Activated naive CD4-positive, alpha-beta T cell (primary cell): Measurements from ENCODE around the gene NFATC2.
"Not testable (repeated sequence)": the region's sequence is repeated elsewhere in the genome, so short reads cannot be mapped to it uniquely, and the experiment has no call there.

Source experiments
- DNase-seq, 4 experiments: peaks; one replicate each; lab custom pipeline; 2025; lab: John Stamatoyannopoulos, UW

The NFATC2 gene

DNA sequence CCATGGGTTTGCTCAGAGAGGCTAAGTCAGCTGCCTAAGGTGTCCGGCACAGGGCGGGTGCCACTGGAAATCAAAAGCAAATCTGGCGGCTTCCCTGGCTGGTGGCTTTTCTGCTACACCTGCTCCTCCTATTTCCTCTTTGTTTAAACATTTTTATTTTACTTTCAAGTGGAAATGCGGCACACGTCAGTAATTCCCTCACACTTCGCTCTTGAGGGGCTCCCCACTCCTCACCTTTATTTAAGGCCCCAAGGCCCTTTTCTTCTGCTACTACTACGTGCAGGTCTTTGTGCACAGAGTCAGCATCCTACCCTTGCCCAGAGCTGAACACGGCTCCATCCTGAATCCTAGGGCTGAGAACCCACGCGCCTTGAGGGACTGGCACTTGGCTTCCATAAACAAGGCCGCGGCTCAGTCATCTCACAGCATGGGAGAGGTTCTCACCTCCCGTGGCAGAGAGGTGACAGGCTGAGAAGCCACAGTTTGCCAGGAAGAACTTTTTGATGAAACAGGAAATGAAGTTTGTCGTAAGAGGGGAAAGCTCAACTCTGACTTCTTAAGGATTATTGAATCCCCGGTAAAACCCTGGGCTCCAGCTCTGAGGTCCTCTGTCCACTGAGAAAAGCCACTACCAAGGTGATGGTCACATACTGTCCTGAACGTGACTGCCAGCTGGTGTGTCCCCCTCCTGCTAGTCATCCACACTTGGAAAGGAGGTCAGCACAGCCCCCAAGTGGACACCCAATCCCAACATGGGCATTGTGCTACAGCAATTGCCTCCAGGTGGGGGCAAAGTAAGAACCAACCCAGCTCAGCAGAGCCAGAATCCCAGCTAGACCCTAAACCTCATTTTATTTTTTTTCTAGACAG is 48.0 kb downstream of the NFATC2 start:
- peak in 1 of 4 experiments; percentile 9 for DNase-seq

DNA sequence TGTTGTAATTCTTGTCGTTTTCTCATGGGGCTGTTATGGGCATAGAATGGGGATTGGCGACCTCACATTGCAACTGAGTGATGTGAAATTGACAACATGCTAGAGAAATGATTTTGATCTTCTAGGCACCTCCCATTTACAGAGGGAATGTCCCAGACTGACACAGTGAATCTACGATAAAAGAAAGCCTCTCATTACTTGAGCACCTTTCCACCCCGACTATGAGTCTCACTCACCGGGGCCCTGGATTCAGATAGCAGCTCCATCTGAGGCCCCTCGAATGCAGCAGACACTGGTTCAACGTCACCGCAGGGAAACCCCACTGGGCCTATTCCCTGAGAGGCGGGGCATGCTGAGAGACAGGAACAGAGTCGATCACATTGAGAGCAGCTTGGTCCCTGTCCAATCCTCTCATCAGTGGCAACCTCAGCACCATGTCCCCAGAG is 49.1 kb downstream of the NFATC2 start:
- no peak for DNase-seq

DNA sequence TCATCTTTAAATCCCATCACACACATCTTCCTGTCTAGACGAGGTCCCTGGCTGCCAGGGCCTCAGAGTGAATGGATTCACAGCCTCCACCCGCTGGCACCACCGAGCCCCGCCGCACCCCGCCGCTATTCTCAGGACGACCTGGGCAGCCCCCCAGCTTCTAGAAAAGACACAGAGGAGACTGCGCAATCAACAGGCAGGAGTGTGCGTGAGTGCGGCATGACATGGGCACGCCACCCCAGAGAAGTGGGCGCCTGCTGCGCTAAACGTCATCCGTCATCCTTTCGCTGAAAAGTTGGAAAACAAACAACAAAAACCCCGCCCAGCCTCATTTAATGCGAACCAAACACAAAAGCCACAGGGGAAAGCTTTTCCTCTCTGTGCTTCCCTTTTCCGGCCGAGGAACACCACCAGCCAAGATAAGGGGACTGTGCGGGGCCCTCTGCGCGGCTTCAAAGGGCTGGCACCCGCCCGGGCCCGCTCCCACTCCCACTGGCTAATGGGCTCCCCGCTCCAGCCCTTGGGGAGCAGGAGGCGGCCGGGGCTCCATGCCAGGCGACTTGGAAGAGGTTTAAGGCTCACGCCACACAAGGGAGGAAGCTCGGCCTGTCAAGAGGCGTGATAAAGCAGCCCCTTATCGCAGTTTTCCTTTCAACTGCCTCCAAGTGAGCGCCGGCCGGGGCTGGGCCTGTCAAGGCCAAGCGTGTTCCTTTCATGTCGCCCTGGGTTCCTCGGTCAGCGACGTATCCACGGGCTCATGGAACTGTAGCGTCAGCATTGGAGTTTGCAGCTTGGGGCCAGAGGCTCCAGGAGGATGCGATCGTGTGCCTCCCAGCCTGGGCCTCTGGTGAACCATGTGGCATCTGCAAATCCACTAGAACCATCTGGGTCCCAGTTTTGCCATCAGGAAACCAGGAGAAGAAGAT is 50.1 kb downstream of the NFATC2 start:
- DNase-seq: no peak

DNA sequence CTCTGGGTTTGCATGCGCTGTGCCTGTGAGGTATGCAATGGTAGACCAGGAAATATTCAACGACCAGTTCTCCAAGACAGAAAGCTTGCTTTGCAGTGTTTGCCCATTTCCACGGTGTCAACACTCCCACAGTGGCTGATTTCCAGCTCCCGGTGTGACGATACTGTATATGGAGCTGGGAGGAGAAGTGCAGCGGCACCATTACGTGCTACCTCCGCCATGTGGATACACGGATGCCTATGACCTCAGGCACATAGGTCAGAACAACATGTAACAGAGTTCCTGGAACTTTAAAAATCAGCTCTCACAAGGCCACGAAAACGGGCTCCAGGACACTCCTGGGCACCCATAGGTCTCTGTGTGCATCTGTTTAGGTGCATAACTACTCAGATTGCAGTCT is 51.1 kb downstream of the NFATC2 start:
- DNase-seq: no peak

DNA sequence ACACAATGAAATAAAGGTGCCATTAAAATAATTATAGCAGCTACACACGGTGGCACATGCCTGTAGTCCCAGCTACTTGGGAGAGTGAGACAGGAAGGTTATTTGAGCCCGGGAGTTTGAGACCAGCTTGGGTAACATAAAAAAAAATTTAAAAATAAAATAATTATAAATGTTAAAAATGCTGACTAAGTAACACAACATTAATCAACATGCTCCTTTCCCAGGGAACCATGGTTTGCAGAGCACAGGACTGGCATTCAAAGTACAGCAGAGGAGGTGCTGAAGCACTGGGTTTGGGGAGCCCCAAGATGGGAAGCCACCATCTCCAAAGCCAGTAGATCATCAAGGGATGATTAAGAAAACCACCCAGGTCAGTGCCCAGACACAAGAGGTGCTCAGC is 51.9 kb downstream of the NFATC2 start:
- no peak for DNase-seq

DNA sequence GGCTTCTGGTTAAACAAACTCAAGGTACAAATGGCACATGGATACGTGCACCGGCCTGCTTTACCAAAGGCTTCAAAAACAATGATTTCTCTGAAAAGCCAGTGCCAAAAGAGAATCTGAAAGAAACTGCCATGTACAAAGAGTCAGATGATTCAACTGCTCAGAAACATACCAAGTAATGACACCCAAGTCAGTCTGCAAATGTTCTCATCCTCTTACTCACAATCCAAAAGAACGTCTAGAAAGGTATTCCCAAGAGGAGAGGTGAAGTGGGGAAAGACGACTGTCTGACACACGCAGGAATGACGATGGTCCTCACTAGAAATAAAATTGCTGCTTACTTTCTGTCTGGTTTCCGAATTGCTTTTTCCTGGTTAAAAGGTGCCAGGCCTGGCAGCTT is 52.9 kb downstream of the NFATC2 start:
- DNase-seq: no peak

DNA sequence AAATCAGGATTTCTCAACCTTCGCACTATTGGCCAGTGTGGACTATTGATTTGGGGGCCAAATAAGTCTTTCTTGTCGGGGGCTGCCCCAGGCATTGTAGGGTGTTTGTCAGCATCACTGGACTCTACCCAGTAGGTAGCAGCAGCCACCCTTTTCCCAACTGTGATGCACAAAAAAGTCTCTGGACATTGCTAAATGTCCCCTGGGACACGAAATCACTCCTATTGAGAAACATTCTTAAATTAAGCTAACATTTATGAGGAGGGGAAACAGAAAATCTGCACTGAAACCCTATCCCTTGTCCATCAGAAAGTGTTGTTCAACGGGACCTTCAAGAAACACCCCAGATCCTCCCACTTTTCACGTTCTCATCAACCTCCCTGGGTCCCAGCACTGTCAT is 54.2 kb downstream of the NFATC2 start:
- DNase-seq: no peak

DNA sequence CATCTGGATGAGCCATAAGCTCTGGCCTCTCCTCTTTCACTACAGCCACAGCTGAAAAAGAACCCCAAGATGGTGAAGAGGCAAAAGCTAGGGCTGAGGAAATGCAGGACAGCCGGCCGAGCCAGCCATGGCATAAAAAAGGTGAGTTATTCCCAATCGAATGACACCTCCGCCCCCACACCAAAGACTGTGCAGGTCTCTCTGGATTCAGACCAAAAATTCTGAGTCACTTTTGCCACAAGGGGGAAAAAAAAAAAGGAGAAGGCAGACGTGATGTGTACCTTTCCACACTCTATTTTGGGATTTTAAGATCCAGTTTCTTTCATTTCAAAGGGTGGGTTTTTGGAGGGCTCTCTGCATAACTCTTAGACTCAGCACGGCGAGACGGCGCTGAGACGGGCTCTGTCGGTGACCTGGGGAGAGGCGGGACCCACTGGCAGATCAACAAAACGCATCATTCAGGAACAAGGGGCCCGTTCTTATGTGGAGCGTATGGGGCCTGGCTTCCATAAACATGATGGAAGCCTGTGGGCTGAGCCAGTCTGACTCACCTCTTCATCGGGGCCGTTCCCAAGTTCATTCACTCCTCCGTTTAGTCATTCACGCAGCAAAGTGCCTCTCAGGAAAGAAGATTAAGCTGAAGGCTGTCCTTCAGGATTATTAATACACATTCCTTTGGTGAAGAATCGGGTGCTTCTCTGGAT is 54.8 kb downstream of the NFATC2 start:
- no peak for DNase-seq

DNA sequence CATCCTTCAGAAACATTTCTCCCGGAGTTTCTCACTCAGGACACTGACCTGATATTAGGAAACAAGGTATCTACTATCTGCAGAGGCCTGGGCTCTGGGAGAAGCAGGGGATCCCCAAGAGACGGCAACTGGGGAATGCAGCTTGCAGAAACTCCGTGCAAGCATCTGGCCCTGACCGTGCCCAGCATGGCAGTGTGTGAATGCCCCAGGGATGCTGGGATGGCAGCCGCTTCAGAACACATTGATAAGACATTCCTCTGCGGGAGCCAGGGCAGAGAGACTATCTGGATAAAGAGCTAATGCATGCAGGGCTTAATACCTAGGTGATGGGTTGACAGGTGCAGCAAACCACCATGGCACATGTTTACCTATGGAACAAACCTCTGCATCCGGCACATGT is 55.4 kb downstream of the NFATC2 start:
- no peak for DNase-seq

DNA sequence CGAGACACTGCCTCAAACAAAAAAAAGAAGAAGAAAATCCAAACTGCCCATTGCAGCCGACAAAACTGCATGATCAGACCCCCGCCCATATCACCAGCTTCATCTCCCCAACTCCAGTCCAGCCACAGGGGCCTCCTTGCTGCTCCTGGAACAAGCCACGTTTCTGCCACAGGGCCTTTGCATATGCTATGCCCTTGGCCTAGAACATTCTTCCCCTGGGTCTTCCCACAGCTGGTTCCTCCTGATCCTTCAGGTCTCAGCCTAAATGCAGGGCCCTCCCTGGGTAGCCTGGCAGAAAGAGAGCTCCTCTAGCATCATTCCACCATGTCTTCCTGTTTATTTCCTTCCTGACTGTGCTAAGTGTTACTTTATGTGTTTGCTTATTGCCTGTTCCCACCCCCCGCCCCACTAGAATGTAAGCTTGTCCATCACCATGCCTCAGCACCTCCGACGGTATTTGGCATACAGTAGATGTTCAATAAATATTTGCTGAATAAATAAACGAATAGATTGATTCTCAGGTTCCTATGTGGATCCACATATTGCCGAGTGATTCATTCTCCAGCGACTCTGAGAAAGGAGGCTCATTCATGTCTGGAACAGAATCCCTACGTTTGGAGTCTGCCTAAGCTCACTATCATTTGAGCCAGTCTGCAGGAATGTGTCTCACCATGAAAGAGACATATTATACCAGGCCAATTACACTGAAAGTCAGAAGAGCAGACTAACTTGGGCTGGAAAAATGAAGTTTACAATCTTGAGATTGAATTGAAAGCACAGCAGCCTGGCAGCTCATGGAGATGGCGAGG is 56.1 kb downstream of the NFATC2 start:
- DNase-seq: no peak

DNA sequence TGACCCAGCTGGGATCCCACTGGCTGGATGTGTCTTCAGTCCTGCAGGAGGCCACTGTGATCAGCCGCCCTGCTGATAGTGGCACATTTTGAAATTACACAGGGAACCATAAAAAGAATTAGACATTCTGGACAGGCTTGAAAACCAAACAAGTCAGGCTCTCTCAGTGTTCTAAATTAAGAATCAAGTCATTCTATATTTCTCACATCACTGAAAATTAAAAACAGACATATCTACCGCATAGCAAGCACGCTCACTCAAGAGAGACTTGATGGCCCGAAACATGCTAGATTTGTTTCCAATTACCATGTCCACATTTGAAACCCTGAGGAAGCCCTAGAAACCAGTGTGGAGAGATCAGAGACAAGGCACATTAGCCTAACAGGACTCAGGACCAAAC is 57.7 kb downstream of the NFATC2 start:
- no peak for DNase-seq

DNA sequence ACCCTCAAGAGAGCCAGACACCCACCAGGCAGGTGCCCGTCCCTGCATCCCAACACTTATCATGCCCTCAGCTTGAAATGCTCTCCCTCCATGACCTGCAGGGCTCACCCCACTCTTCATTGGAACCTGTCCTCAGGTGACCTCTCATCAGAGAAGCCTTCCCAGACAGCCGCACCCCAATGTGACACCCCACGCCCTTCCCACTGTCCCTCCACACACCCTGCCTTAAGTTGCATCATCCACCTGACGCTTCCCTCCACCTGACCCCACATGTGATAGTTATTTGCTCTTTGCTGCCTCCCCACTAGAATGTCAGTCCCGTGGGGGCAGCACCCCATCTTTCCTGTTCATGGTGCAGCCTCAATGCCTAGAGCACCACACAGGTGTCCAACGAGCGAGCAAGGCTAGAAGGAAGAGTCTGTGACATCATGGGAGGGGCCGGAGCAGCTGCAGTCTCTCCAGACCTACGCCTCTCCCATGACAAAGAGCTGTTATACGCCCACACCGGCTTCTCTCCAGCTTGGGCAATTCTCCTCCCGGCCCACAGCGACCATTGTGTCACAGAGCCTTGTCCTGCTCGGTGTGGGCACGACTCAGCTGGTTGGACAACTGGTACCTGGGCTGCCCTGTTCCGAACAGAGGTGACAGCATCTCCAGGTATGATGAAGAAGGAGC is 58.2 kb downstream of the NFATC2 start:
- DNase-seq: no peak

DNA sequence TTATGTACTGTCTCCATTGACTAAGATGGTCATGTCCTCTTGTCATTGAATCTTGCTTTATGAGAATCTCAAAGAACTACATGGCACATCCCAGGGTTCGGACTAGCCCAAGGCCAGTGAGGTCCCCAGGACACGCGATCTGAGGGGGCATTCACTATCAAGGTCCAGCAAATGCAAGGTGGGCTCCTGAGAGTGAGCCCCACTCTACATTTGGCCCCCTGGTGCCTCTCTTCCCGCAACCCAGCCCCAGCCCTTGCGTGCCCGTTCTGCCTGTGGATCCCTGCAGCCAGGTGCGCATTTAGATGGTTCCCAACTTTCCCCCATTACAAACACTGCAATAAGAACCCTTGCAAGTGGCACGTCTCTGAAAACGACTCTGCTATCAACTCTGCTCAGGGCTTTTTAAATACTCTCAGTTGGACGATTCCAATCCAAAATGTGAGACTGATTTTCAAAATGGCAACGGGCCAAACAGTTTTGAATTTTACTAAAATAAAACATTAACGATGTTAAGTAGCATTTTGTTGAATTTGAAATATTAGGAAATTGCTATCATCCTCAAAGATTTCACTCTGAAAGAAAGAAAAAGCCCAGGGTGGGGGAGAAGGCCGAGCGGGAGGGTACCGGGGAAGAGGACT is 59.6 kb downstream of the NFATC2 start:
- DNase-seq: no peak

DNA sequence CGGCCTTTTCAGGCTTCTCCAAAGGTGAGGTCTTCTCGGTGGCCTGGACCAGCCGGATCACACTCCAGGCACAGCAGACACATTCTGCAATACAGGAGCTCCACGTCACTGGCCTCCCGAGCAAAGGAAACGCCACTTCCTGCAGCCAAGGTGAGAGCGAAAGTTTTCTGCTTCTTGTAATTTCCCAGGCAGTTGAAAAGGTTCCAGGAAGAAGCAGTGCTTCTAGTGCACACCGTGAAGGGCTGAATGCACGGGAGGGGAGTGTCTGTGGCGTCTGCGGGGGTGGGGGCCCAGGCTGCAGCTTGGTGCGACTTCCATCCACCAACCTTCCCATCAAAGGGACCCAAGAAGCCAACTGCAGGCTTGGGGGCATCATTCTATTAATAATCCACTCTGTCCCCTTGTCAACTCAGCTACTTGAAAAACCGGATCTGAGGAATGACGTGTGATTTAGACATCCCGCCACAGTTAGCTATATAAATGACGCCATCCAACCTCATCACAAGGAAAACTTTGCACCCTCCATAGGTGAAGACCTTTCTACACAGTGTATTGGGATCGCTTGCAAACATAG is 61.1 kb downstream of the NFATC2 start:
- no peak for DNase-seq

DNA sequence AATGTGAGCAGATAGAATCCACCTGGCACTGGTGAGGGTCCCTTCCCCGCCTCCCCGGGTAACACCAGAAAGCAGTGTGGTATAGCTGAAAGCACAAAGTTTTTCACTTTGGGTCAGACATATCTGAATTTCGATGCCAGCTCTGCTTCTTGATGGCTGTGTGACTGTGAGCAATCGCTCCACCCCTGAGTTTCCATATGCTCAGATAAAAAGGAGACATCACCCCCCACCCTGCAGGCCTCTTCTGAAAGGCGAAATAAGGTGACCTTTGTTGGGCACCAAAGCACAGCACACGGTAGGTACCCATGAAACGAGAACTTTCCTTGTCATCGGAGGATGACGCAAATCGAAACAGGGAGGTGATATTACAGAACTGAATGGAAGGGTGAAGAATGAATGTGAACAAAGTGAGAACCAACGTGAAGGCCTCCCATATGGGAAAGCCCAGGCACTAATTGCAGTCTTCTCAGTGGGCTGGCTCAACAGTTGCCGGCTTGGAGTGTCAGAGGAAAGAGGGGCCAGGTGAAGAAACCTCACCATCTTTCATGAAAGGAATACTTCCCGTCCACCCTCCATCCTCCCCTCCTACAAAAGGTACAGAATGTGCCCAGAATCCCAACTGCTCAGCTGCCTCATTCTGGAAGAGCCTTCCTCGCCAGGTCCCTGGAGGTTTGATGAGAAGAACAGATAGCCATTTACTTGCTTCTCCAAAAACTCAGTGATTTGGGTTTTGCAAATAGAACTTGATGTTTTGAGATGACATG is 61.8 kb downstream of the NFATC2 start:
- no peak for DNase-seq

DNA sequence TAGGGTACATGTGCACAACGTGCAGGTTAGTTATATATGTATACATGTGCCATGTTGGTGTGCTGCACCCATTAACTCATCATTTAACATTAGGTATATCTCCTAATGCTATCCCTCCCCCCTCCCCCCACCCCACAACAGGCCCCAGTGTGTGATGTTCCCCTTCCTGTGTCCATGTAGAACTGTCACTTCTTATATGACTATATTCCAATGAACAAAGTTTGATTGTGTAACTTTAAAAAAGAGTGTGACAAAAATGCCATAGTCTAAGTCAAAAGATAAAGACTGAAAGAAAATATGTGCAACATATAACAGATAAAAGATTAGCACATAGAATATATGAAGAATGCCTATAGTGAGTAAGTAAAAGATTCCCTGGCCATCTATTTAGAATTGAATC is 66.4 kb downstream of the NFATC2 start:
- DNase-seq: not testable (repeated sequence)

DNA sequence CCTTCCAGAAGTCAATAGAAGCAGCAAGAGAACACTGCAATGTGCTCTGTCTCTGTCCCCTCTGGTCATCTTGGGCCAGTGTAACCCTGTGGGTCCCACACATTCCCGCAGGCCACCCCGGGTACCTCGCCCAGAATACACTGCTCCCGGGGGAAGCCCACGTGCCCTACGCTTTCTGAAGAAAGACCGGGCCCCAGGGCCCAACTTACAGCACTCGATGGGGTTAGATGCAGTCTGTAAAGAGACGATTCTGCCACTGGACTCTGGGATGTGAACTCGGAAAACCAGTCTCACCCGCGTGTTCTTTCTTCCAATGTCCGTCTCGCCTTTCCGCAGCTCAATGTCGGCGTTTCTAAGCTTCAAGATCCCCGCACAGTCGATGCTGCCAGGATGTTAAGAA is 68.7 kb downstream of the NFATC2 start:
- DNase-seq: no peak

DNA sequence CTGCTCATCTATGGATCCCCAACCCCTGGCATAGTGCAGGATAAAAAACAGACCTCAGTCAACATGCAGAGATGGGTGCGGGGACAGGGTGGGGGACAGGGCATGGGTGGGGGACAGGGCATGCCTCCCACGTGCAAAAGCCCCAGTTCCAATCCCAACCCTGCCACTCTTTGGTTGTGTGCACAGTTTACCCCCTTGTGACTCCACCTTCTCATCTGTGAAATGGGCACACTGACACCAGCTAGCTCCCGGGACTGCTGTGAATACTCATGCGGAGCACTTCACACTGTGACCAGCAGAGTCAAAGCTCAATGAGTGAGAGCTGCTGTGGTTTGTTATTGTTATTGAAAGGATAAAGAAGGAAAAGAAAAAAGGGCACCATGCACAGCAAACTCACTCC is 69.3 kb downstream of the NFATC2 start:
- DNase-seq: no peak

DNA sequence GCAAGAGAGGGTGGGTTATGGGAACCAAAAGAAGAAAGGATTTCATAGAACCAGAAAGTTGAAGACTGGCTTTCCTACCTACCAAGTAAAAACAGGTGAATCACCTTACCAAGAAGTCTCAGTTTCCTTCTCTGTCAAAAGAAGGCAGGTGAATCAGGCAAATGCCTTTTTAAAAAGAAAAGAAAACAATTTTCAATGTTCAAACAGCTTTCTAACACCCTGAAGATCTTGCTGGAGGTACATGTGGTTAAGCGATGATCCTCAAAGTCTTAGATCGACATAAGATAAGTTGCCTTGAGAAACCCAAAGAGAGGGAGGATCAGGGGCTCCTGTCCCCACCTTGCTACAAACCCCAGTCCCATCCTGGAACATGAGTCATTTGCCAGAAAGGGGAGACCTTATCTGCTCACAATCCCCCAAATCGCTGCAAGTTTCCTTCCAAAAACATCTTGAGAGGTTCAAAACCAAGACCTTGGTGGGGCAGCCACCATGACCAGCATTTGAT is 71.6 kb downstream of the NFATC2 start:
- no peak for DNase-seq
